Skeletal muscle tissue (tissue), 4 donors: ENCODE results near the gene DENND5A. TPM values are rescaled to one million over a fixed set of nuclear protein-coding genes. Genes with fewer than 3 reads are reported as not detected.
"Not testable (repeated sequence)": the region's sequence is repeated elsewhere in the genome, so short reads cannot be mapped to it uniquely, and the experiment has no call there.

Experiments used
- H3K27ac ChIP-seq: one replicate; pipeline ENCODE4 v1.7.0; 2013; ENCODE audit warnings: mild to moderate bottlenecking, low read depth, low read length, inconsistent platforms
- H3K27me3 ChIP-seq, 3 donors: one replicate each; pipeline ENCODE4 v1.7.0; 2013; ENCODE audit warnings: low read length in 3 of 3; ENCODE audit not compliant: control insufficient read depth in 3 of 3, insufficient read depth in 3 of 3
- H3K36me3 ChIP-seq, 3 donors: one replicate each; pipeline ENCODE4 v1.7.0; 2013; ENCODE audit warnings: low read length in 3 of 3; ENCODE audit not compliant: control insufficient read depth in 3 of 3, insufficient read depth in 3 of 3
- H3K4me1 ChIP-seq, 3 donors: one replicate each; pipeline ENCODE4 v1.7.0; 2013; ENCODE audit warnings: low read length in 3 of 3, mild to moderate bottlenecking in 3 of 3; ENCODE audit not compliant: control insufficient read depth in 3 of 3, insufficient read depth in 3 of 3
- H3K4me3 ChIP-seq, 3 donors: one replicate each; pipeline ENCODE4 v1.7.0; 2013; ENCODE audit warnings: low read length in 3 of 3
- H3K9ac ChIP-seq, 3 donors: one replicate each; pipeline ENCODE4 v1.7.0; 2013; ENCODE audit warnings: low read length in 3 of 3, mild to moderate bottlenecking in 3 of 3, moderate library complexity in 2 of 3, low read depth in 1 of 3
- H3K9me3 ChIP-seq, 3 donors: one replicate each; pipeline ENCODE4 v1.7.0; 2013; ENCODE audit warnings: low read length in 3 of 3; ENCODE audit not compliant: control insufficient read depth in 3 of 3
- total RNA-seq: library from RNA; depleted of rRNA; stranded (reverse); fragments of >200 nt; gene quantifications from one replicate; pipeline ENCODE4 v1.2.3, GENCODE V29; 2014
- donor health status: Osteomylitis.

DENND5A gene
- total RNA-seq, 1 donor from 2014 or later, result 118 TPM

DNA sequence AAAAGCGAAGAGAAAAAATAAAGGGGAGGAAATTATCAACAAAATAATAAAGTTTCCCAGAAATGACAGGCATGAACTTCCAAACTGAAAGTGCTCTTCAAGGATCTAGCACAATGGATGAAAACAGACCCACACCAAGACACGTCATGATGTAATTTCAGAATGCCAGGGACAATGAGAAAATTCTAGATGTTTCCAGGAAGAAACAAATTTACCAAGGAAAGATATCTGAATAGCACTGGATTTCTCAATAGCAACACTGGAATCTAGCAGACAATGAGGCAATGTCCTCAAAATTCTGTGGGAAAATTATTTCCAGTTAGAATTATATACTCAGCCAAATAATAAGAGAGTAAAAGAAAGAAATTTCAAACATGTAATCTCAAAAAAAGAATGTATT lies 46.0 kb downstream of the DENND5A start:
- H3K36me3 ChIP-seq, result no peaks in the 10 kb centered on the region
- H3K27ac ChIP-seq, result no peak overlapping the region
- H3K9ac ChIP-seq, result no peak overlapping the region
- H3K9me3 ChIP-seq, result no peaks in the 10 kb centered on the region
- H3K4me3 ChIP-seq, result no peak overlapping the region
- H3K27me3 ChIP-seq, result no peaks in the 10 kb centered on the region
- peaks cover 0 to 7% (median under 1%) of the 10 kb centered on the region in 3 donors for H3K4me1 ChIP-seq

GRCh38 chr11:9214765-9215164 lies 50.4 kb downstream of the DENND5A start:
- Histone ChIP-seq H3K9ac (no peak overlapping the region), H3K4me1 (peaks cover 0 to 5% (median 3%) of the 10 kb centered on the region in 3 donors), H3K4me3 (no peak overlapping the region), H3K36me3 (no peaks in the 10 kb centered on the region), H3K9me3 (no peaks in the 10 kb centered on the region), H3K27me3 (no peaks in the 10 kb centered on the region), H3K27ac (no peak overlapping the region)

DNA sequence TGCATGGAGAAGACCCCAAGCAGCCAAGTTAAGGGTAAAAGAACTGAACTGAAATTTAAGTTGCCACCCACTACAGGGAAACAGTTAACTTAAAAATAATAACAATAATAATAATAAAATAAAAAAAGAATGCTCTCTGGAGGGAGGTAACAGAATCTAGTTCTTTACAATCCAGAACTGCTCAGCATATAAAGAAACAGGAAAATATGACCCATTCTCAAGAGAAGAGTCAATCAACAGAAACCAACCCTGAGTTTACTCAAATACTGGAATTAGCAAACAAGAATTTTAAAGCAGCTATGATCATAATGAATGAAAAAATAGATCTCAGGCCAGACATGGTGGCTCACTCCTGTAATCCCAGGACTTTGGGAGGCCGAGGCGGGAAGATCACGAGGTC lies 53.8 kb downstream of the DENND5A start:
- Histone ChIP-seq H3K4me3 (no peak overlapping the region), H3K27ac (no peak overlapping the region), H3K27me3 (no peaks in the 10 kb centered on the region), H3K36me3 (no peaks in the 10 kb centered on the region), H3K4me1 (peaks cover 3 to 8% (median 3%) of the 10 kb centered on the region in 3 donors), H3K9ac (no peak overlapping the region), H3K9me3 (no peaks in the 10 kb centered on the region)

DNA sequence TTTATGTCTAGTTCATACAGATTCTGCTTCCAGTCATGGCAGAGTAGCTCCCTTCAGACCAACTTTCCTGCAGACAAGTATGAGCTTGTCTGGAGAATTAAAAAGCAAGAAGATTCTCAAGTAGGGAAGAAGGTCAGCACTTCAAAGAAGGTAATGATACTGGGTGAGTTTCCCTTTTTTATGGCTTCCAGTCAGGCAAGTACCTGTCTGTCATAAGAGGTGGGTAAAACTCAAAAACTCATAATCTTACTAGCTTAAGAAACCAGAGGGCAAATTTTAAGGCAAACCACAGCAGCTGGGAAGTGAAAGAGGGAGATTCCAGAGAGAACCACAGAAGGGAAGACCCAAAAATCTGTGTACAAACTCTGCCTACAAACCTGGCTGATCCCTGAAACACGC lies 54.2 kb downstream of the DENND5A start:
- no peak overlapping the region for H3K27ac ChIP-seq
- H3K4me3 ChIP-seq, result no peak overlapping the region
- H3K27me3 ChIP-seq, result no peaks in the 10 kb centered on the region
- no peak overlapping the region for H3K9ac ChIP-seq
- no peaks in the 10 kb centered on the region for H3K9me3 ChIP-seq
- no peaks in the 10 kb centered on the region for H3K36me3 ChIP-seq
- peaks cover 3 to 8% (median 3%) of the 10 kb centered on the region in 3 donors for H3K4me1 ChIP-seq

DNA sequence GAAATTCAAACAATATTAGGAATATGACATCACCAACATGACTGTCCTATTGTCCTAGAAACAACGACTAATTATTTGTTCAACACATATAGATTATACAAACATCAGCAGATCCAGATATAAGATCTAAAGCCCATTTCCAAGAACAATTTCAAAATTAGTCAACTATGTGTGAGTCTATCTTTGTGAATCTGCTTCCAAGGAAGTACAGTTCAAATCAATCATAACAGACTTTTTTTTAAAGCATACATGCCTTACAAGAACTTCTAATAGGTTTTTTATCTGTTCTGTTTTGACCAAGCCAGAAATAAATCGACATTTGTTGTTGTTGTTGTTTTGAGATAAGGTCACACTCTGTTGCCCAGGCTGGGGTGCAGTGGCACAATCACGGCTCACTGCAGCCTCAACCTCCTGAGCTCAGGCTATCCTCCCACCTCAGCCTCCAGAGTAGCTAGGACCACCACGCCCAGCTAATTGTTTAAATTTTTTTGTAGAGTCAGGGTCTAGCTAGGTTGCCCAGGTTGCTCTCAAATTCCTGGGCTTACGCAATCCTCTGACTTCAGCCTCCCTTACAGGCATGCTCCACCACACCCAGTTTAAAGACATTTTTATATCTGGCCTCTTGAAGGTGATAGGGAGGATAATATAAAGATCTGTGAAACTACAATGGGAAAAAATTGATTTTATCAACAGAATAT lies 54.8 kb downstream of the DENND5A start:
- no peak overlapping the region for H3K27ac ChIP-seq
- H3K9me3 ChIP-seq, result no peaks in the 10 kb centered on the region
- no peak overlapping the region for H3K4me3 ChIP-seq
- no peaks in the 10 kb centered on the region for H3K36me3 ChIP-seq
- H3K27me3 ChIP-seq, result no peaks in the 10 kb centered on the region
- H3K4me1 ChIP-seq, result peaks cover 3 to 8% (median 3%) of the 10 kb centered on the region in 3 donors
- H3K9ac ChIP-seq, result no peak overlapping the region

DNA sequence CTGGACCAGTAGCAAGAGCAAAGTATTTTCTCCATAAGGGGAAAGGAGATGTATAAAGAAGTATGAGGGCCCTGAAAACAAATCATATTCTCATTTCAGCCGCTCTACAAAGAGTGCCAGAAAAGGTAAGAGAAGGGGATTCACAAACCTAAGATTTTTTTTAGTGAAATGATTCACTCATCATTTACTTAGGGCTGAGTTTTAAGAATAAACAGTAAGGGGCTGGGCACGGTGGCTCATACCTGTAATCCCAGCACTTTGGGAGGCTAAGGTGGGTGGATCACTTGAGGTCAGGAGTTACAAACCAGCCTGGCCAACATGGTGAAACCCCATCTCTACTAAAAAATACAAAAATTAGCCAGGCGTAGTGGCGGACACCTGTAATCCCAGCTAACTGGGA lies 55.5 kb downstream of the DENND5A start:
- not testable (repeated sequence) for H3K4me3 ChIP-seq, H3K9ac ChIP-seq, H3K36me3 ChIP-seq, H3K27ac ChIP-seq, H3K9me3 ChIP-seq, H3K4me1 ChIP-seq, H3K27me3 ChIP-seq

DNA sequence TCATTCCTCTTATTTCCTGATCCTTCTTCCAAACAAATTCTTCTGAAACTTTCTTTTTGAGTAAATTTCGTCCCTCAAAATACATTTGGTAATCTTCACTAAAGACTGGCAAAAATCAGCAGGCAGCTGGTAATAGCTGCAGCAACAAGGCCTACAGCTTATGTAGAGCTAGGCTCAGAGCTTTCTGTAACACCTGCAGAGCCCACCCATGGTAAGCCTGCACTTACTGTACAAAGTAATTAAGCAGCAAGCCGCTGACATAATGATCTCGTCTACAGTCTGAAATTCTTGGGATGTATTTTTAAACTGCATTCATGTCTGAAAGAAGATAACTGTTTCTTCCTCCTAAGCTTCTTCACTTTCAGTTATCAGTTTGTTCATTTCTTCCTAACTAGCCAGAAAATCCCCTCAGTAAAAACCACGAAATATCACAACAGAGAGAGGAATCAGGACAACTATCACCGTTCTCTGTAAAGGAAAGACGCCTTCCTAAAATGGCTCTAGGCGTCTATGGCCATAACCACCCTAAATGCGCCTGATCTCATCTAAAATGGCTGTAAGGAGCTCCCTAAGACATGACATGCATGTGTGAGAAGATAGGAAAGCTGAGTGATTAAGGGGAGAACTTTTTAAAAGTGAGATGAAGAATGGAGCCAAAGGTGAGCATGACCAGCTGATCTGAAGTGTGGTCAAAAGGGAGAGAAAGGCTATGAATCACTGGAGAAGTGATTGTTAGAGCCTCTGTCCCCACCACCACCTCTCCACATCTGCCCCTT lies 56.2 kb downstream of the DENND5A start:
- H3K4me1 ChIP-seq, result peaks cover under 1 to 8% (median 3%) of the 10 kb centered on the region in 3 donors

GRCh38 chr11:9207229-9207628 lies 57.9 kb downstream of the DENND5A start:
- no peak overlapping the region for H3K4me3 ChIP-seq
- H3K27me3 ChIP-seq, result no peaks in the 10 kb centered on the region
- H3K4me1 ChIP-seq, result peaks cover 0 to 8% (median 3%) of the 10 kb centered on the region in 3 donors
- H3K36me3 ChIP-seq, result peaks cover 6 to 14% (median 11%) of the 10 kb centered on the region in 3 donors
- H3K9ac ChIP-seq, result no peak overlapping the region
- H3K9me3 ChIP-seq, result no peaks in the 10 kb centered on the region
- H3K27ac ChIP-seq, result no peak overlapping the region

More for the DNA sequence above, 56.2 kb downstream of the DENND5A start:
- Histone ChIP-seq H3K9ac (peak overlapping the region in 1 of 3 donors; percentile 11), H3K9me3 (no peaks in the 10 kb centered on the region), H3K27ac (no peak overlapping the region), H3K27me3 (no peaks in the 10 kb centered on the region), H3K36me3 (peaks cover 3% of the 10 kb centered on the region in 3 donors), H3K4me3 (no peak overlapping the region)

DNA sequence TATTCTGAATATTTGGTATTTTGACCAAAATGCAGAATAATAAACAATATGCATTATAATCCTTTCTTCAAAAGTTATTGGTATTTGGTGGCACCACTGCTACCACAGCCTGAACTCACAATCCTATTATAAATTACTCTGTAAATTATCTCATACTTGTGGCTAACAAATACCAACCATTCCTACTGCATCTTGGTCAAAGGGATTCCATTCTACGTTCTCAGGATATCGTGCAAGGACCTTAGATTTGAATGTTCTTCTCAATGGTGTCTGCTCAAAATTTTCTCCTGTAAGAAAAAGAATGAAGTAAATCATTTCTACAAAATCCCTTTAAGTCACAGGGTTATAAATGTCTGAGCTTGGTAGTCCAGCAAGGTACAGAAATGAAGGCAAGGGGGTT lies 58.7 kb downstream of the DENND5A start:
- no peaks in the 10 kb centered on the region for H3K9me3 ChIP-seq
- H3K4me1 ChIP-seq, result peaks cover 0 to 8% (median 3%) of the 10 kb centered on the region in 3 donors
- H3K4me3 ChIP-seq, result no peak overlapping the region
- H3K9ac ChIP-seq, result no peak overlapping the region
- H3K27ac ChIP-seq, result no peak overlapping the region
- no peaks in the 10 kb centered on the region for H3K27me3 ChIP-seq
- peaks cover 6 to 14% (median 11%) of the 10 kb centered on the region in 3 donors for H3K36me3 ChIP-seq

DNA sequence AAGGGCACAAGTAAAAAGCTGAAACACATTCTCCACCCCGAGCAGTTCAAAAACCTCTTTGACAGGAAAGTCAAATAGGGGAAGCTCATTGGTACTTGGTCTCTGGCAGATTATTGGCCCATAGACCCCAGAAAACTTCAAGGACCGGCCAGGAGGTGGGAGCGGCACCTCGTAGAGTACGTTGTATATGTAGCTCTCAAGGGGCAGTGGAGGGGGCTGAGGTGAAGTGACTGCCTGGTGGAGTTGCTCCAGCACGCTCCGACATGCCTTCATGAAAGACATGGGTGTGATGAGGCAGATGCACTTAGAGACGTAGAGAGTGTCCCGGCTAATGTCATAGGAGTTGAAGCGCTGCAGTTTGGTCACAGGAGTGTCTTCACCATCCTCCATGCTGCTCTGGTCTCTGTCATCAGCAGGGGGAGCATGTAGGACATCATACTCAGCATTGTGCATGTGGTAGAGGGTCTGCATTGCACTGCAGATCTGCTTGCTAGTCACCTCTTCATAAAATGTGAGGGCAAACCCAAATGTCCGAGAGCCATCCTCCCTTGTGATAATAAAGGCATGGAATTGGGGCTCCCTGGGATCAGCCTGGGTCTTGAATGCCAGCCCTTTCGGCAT lies 61.3 kb downstream of the DENND5A start:
- Histone ChIP-seq H3K9ac (no peak overlapping the region), H3K27me3 (no peaks in the 10 kb centered on the region), H3K27ac (no peak overlapping the region), H3K4me1 (peaks cover 0 to 3% (median 2%) of the 10 kb centered on the region in 3 donors), H3K4me3 (no peak overlapping the region), H3K36me3 (peaks cover 6 to 14% (median 11%) of the 10 kb centered on the region in 3 donors), H3K9me3 (no peaks in the 10 kb centered on the region)
